Measurements from ENCODE around the gene CPNE4.

The CPNE4 gene

DNA sequence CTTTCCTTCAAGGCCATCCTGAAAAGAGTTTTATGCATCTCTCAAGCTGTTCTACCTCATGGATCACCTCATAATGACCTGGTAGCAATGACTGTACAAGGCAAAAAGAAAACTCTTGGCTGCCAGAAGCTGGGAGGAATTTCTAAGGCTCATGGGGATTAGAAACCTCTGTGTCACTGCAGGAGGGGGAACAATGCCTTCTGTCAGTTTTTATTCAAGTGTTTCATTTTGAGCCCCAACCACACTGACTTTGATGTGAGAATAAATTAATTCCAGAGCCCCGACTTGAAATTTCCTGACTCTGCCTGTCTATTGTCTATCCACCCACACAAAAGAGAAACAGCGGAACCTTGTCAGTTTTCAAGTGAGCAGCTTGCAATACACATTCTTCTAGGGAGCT lies 473.3 kb downstream of the CPNE4 start:
- H3K4me3 ChIP-seq (ENCODE audit: low read depth, low read length) = no peak overlapping the region
- no peaks in the 10 kb centered on the region for H3K36me3 ChIP-seq
- H3K9me3 ChIP-seq (ENCODE audit: severe bottlenecking) = no peaks in the 10 kb centered on the region
- no peaks in the 10 kb centered on the region for H3K27me3 ChIP-seq (ENCODE audit: insufficient read depth, low read depth, severe bottlenecking)
- peak overlapping the region; percentile 14 for H3K27ac ChIP-seq
- DNase-seq = peak; percentile 26
- TF ChIP-seq, protein P1, sequence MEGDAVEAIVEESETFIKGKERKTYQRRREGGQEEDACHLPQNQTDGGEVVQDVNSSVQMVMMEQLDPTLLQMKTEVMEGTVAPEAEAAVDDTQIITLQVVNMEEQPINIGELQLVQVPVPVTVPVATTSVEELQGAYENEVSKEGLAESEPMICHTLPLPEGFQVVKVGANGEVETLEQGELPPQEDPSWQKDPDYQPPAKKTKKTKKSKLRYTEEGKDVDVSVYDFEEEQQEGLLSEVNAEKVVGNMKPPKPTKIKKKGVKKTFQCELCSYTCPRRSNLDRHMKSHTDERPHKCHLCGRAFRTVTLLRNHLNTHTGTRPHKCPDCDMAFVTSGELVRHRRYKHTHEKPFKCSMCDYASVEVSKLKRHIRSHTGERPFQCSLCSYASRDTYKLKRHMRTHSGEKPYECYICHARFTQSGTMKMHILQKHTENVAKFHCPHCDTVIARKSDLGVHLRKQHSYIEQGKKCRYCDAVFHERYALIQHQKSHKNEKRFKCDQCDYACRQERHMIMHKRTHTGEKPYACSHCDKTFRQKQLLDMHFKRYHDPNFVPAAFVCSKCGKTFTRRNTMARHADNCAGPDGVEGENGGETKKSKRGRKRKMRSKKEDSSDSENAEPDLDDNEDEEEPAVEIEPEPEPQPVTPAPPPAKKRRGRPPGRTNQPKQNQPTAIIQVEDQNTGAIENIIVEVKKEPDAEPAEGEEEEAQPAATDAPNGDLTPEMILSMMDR (IDR thresholded peaks at IDR 0.05; ENCODE audit: low read depth, low read length) = no peak

DNA sequence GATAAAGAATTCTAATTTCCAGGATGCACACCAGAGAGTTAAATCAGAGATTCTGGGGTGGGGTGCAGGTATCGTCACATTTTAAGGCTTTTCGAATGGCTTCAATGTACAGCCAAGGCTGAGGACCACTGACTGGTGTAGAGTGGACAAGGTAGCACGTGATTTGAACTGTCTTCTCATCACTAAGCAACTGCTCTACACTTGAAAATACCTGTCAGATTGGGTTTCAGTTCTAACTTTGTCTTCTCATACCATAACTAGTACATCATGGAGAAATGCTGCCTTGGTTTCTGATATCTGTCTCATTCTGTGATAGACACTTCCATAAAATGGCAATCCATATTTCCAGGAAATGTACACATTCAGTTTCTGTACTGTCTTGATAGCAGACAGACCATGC lies 474.0 kb downstream of the CPNE4 start:
- Histone ChIP-seq H3K27me3 (ENCODE audit: insufficient read depth, low read depth, severe bottlenecking) (no peaks in the 10 kb centered on the region), H3K36me3 (no peaks in the 10 kb centered on the region), H3K9me3 (ENCODE audit: severe bottlenecking) (no peaks in the 10 kb centered on the region), H3K27ac (peak overlapping the region; percentile 14; the same call in 1 of the 2 replicates), H3K4me3 (ENCODE audit: low read depth, low read length) (no peak overlapping the region)
- TF ChIP-seq, protein P1 (IDR thresholded peaks at IDR 0.05; ENCODE audit: low read depth, low read length) = no peak
- DNase-seq = no peak

DNA sequence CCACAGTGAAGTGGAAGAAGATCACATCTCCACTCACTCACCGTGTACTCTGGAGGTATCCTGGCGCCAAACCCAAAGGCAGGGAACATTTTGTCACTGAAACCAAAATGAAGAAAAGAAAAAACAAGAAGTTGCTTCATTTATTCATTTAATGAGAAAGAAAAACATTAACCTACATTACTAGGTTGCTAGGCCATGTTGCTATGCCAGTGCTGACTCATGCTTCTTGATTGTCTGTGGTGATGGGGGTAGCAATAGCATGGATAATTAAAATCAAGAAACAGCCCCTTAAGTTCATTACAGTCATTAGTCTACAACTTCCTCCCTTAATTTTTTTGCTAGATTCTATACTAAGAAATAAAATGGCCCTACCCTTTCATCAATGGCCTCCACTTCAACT lies 479.4 kb downstream of the CPNE4 start:
- Histone ChIP-seq H3K27ac (no peak overlapping the region), H3K36me3 (no peaks in the 10 kb centered on the region), H3K4me3 (ENCODE audit: low read depth, low read length) (no peak overlapping the region), H3K9me3 (ENCODE audit: severe bottlenecking) (no peaks in the 10 kb centered on the region), H3K27me3 (ENCODE audit: insufficient read depth, low read depth, severe bottlenecking) (no peaks in the 10 kb centered on the region)
- TF ChIP-seq, protein P1 (IDR thresholded peaks at IDR 0.05; ENCODE audit: low read depth, low read length) = no peak
- DNase-seq = no peak

DNA sequence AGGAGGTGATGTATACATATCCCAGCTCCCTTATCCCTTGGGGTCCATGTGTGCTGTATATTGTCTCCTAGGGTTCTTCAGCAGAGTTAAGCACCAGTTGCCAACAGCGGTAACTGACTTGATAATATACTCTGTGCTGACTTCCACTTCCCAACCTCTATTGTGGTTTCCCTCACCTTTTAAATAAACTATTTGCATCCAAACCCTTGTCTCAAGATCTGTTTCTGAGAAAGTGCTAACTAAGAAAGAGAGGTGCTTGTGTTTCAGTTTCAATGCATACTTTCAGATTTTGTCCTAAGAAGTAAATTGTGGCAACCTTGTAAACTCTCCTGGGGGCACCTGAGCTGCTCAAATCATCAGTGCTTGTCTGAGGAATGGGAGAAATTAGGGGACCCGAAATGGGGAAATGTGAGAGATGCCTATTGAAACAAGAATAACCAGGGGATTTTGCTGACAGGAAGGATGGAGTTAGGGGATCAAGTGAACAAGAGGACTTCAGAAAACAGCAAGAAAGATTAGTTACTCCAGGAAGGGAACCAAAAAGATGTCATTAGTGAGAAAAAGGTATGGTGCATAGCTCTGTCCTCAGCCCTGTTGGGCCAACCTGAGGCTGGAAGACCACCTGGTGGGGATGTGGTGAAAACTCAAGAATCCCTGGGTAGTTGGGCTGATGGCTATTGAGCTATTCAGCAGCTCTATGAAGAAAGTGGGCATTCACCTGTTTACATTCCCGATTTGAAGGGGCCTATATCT lies 481.1 kb downstream of the CPNE4 start:
- no peak overlapping the region for H3K4me3 ChIP-seq (ENCODE audit: low read depth, low read length)
- TF ChIP-seq, protein P1 (IDR thresholded peaks at IDR 0.05; ENCODE audit: low read depth, low read length) = no peak
- H3K9me3 ChIP-seq (ENCODE audit: severe bottlenecking) = no peaks in the 10 kb centered on the region
- DNase-seq = no peak
- H3K27me3 ChIP-seq (ENCODE audit: insufficient read depth, low read depth, severe bottlenecking) = no peaks in the 10 kb centered on the region
- no peak overlapping the region for H3K27ac ChIP-seq
- no peaks in the 10 kb centered on the region for H3K36me3 ChIP-seq

DNA sequence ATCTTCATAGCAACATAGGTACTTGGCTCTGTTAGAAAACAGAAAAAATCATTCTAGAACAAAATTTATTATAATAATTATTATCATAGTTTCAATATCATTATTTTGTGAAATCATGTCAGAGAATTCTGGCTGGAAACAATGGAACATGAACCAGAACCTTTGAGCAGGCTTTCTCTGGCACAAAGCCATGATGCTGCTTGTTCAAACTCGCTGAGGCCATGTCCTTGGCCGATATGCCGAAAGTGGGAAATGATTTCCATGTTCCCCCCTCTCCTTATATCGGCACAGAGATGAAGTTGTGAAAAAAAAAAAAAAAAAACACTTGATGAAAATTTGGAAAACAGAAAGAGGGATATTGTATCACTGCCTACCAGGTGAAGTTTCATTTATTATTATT lies 483.1 kb downstream of the CPNE4 start:
- no peaks in the 10 kb centered on the region for H3K27me3 ChIP-seq (ENCODE audit: insufficient read depth, low read depth, severe bottlenecking)
- no peaks in the 10 kb centered on the region for H3K36me3 ChIP-seq
- no peaks in the 10 kb centered on the region for H3K9me3 ChIP-seq (ENCODE audit: severe bottlenecking)
- H3K4me3 ChIP-seq (ENCODE audit: low read depth, low read length) = no peak overlapping the region
- no peak overlapping the region for H3K27ac ChIP-seq
- TF ChIP-seq, protein P1 (IDR thresholded peaks at IDR 0.05; ENCODE audit: low read depth, low read length) = no peak
- DNase-seq = no peak

All from WERI-Rb-1 (cell line).